GM18858 (cell line): ENCODE measurements around the gene ZNF45.
"Not testable (repeated sequence)": the region's sequence is repeated elsewhere in the genome, so short reads cannot be mapped to it uniquely, and the experiment has no call there.

Experiments
- ATAC-seq: cut with Tn5 transposase; IDR thresholded peaks from one replicate; pipeline ENCODE4 v1.9.1; 2021; ENCODE audit not compliant: unreplicated experiment

ZNF45 gene

DNA sequence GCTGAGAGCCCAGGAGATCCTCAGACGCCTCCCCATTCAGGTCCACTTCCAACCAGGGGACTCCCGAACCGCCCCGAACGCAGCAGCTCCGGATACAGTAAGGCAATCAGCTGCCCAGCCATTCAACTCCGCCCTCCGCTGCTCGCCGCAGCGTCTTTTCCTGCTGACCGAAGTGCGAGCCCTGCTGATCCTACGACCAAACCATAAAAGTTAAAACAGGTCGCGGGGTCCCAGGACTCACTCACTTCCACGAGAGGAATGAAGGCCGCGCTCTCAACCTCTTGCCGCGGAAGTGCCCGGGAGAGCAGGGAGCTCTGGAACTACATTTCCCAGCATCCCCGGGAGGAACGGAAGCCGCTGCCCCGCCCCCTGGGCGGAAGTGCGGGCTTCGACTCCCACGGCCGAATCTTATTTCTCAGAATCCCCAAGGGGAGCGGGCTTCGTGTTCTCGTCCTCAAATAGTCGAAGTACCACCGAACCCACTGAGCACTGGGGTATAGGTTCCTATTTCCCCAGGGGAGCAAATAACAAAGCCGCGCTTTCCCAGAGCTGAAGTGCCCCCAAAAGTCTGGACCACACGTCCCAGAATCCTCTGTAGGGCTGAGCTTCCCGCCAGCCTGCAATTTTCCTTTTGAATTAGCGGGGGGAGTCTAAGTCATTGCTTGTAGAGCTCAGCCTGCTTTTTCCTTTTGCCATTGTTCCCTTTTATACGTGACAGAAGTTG lies at the start of gene ZNF45:
ZNF45 (minus strand) TSS at position 298 of the 724 bp plus-strand sequence. CDS start 13,097 bp downstream, outside the sequence.
- ATAC-seq = peak; percentile 83

DNA sequence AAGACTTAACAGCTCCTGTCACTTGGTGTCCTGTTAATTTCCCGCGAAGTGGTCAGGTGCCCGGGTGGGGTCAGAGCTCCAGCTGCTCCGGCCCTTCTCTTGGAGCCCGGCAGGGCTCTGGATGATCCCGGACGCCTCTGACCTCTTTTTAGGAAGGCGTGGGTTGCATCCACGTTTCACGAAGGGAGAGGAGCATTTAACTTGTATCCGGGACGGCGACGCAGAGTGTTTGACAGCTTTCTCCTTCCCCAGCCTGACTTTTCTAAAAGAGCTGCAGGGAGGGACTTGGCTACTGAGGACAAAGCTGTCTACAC lies 49.6 kb upstream of the ZNF45 start:
- no peak for ATAC-seq

DNA sequence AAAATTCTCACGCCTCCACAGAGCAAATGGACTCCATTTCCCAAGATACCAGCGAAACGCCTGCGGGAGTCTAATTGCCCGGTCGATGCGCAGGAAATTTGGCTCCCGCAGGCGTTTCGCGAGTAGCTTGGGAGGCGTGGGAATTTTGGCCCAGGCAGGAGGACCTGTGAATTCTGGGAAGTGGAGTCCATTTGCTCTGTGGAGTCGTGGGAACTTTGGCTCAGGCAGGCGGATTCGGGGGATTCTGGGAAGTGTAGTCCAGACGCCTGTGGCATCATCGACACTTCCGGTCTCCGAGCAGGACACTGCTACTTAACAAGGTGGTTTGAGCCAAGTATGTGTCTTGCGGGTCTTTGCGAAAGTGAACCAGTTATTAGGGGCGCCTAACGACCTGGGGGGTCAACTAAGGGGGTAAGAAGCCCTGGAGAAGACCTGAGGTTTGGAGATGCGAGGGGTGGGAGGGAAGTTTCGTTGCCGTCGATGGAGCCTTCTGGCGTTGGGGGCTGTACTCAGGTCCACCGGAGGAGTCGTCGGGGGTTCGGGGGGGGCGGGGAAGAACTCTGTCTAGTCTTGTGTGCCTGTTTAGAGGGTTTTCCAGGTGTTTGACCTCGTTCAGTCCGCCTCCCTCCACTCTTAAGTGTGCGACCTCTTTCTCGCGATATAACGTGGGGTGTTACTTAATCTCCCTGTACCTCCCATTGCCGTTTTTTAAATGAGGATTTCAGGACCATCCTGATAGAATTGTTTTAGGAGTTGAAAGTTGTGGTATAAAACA lies 49.0 kb upstream of the ZNF45 start, which contains the start of gene ZNF155:
ZNF155 (plus strand) TSS at position 277 of the 775 bp plus-strand sequence. CDS start 4,356 bp downstream, outside the sequence.
- ATAC-seq = no peak

DNA sequence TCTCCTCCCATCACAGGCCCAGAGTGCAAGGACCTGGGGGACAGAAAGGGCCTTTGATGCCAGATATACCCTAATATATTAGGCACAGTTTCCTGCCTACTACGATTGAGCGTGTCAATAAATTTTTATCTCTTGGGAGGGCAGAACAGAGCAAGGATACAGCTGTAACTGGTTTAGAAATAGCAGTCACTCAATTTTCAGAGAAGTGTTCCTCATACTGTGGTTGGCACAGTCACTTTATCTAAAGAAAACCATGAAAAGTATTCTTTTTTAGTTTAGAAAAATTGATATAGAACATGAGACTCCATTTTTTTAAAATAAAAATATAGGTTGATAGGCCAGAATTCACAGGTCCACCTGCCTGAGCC lies 48.4 kb upstream of the ZNF45 start:
- no peak for ATAC-seq

- ATAC-seq = no peak
Measured at GRCh38 chr19:43976732-43977131, 41.6 kb upstream of the ZNF45 start.

DNA sequence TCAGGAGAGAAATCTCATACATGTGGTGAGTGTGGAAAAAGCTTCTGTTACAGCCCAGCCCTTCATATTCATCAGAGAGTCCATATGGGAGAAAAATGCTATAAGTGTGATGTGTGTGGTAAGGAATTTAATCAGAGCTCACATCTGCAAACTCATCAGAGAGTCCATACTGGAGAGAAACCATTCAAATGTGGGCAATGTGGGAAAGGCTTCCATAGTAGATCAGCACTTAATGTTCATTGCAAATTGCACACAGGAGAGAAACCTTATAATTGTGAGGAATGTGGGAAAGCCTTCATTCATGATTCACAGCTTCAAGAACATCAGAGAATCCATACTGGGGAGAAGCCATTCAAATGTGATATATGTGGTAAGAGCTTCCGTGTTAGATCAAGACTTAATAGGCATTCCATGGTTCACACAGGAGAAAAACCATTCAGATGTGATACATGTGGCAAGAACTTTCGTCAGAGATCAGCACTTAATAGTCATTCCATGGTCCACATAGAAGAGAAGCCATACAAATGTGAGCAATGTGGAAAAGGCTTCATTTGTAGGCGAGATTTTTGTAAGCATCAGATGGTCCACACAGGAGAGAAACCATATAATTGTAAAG lies 31.1 kb upstream of the ZNF45 start:
- ATAC-seq = no peak

- no peak for ATAC-seq
Measured at GRCh38 chr19:43960411-43960810, 25.3 kb upstream of the ZNF45 start.

GRCh38 chr19:43957891-43958290 lies 22.8 kb upstream of the ZNF45 start:
- no peak for ATAC-seq

- no peak for ATAC-seq
Measured at GRCh38 chr19:43956827-43957226, 21.7 kb upstream of the ZNF45 start.

- ATAC-seq = peak; percentile 76
Measured at GRCh38 chr19:43950834-43951645, 16.0 kb upstream of the ZNF45 start, which contains the start of gene ZNF221. ZNF221 (plus strand) TSS chr19:43951228; CDS start chr19:43962727, 11,499 bp downstream.

- not testable (repeated sequence) for ATAC-seq
Measured at GRCh38 chr19:43949803-43950202, 14.7 kb upstream of the ZNF45 start.

DNA sequence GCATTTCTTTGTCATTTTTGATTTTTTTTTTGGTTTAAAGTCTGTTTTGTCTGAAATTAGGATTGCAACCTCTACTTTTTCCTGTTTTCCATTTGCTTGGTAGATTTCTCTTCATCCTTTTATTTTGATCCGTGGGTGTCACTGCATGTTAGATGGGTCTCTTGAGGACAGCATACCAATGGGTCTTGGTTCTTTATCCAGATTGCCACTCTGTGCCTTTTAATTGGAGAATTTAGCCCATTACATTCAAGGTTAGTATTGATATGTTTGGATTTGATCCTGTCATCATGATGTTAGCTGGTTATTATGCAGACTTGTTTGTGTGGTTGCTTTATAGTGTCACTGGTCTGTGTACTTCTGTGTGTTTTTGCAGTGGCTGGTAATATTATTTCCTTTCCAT lies 12.3 kb upstream of the ZNF45 start:
- ATAC-seq = not testable (repeated sequence)

GRCh38 chr19:43941209-43941608 lies 6.1 kb upstream of the ZNF45 start:
- ATAC-seq = no peak

DNA sequence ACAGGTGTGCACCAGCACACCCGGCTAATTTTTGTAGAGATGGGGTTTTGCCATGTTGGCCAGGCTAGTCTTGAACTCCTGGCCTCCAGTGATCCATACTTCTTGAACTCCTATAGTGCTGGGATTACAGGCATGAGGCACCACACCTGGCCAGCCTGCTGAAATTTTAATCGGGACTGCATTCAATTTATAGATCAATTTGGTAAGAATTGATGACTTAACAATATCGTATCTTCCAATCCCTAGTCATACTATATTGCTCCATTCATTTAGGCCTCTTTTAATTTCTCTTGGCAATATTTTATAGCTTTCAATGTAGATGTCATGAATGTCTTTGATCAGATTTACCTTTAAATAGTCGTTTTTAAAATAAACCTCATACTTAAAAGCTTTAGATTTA lies 5.6 kb upstream of the ZNF45 start:
- no peak for ATAC-seq

DNA sequence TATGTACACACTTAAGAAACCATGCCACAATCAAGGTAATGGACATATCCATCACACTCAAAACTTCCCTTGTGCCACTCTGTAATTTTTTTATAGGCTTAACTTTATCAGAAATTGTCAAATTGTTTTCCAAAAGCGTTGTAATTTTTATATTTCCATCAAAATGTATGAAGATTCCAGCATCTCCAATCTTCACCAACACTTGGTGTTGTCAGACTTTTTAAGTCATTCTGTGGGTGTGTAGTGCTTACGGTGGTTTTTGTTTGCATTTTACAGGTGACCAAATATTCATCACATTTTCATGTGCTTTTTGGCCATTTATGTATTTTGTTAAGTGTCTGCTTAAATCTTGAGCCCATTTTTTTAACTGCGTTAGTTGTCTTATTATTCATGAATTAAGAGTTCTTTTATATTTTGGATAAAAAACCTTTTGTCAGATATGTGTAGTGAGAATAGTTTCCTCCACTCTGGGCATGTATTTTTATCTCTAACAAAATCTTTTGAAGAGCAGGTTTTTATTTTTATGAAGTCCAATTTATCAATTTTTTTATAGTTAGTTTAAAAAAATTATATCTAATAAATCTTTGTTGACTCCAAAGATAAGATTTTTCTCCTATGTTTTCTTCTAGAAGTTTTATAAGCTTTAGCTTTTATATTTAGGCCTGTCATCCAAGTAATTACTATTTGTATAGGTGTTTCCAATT lies 4.6 kb upstream of the ZNF45 start:
- ATAC-seq = no peak

DNA sequence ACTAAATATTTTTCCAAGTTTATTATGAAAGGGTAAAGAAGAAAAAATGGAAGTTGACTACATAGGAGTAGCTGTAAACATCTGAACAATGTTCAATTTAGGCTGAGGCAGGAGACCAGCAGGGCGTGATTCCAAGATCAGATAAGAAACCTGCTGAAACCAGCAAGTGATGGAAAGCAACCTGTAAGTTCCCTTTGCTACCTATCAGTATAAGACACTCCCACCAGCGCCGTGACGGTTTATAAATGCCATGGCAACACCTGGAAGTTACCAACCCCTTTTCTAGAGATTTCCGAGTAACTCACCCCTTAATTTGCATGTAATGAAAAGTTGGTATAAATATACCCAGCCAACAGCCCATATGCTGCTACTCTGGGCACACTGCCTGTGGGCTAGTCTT lies 1.1 kb upstream of the ZNF45 start:
- ATAC-seq = no peak

- ATAC-seq = no peak
Measured at GRCh38 chr19:43934055-43934984, 762 bp downstream of the ZNF45 start.

DNA sequence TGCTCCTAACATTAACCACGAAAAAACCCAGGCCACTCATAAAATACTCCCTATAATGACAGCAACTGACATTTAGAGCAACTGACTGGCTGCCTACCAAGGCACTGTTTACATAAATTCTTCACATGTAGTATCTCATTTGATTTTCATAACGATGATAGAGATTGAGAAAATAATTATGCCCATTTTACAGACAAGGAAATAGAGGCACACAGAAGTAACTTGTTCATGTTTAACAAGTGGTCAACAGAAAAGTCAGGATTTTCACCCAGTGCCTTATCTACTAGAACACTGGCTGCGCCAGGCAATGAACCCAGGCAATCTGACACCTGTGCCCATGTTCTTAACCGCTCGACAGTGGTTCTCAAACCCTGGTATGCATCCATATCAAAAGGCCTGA lies 6.3 kb downstream of the ZNF45 start:
- no peak for ATAC-seq

- no peak for ATAC-seq
Measured at GRCh38 chr19:43923875-43924274, 11.2 kb downstream of the ZNF45 start.
